ENCODE results near the gene DNAJC9.

Gene DNAJC9

DNA sequence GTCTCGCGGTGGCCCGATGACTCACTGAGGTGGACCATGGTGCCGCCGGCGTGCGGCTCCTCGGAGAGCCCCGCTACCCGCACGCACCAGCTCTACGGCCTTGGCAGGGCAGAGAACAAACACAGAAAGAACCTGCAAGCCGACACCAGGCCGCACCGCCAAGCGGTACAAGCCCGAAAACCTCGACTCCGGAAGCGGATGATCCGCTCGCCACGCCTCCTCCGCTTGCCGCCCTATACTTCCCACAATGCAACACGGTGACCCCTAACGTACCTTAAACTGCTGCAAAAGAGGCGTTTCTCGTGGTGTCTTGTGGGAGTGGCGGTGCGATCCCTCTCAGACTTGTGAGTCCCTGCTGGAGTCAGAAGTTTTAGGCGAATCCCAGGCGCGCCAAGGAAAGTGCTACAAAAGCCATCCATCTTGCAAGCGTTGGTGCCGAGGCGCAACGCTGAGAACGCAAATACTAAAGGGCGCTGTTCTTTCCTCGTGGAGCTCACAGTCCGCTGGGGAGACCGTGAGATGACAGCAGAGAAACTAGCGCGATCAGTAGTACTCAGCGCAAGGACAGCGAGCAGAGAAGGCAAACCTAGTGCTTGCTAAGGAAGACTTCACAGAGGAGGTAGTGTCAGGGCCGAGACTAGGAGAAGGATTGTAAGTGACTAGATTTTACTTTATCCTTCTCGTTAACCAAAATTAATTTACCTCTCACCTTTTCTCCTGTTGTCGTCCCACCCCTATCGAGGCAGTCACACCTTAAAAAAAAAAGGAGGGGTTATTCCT is 5.6 kb upstream of the DNAJC9 start, which contains the start of gene MRPS16:
MRPS16 (minus strand) TSS at position 200 of the 780 bp plus-strand sequence; CDS start at position 38, 162 bp downstream.
- no peaks in the 10 kb centered on the region for H3K9me2 ChIP-seq (ENCODE audit: low read depth, low read length)
- H2AFZ ChIP-seq (ENCODE audit: low read length) = no peak within 1 kb of the TSS
- H3K9ac ChIP-seq (ENCODE audit: low read length) = peak within 1 kb of the TSS; percentile 97
- peaks cover 27% of the 10 kb centered on the region for H3K79me2 ChIP-seq (ENCODE audit: insufficient read depth, low read length)
- no peaks in the 10 kb centered on the region; the same call in 1 of the 2 replicates for H3F3A ChIP-seq (ENCODE audit: insufficient read depth, low read length)
- no peak for TF ChIP-seq EZH2 (IDR thresholded peaks at IDR 0.05; ENCODE audit: borderline replicate concordance, low read length)
- TF ChIP-seq, protein P1, sequence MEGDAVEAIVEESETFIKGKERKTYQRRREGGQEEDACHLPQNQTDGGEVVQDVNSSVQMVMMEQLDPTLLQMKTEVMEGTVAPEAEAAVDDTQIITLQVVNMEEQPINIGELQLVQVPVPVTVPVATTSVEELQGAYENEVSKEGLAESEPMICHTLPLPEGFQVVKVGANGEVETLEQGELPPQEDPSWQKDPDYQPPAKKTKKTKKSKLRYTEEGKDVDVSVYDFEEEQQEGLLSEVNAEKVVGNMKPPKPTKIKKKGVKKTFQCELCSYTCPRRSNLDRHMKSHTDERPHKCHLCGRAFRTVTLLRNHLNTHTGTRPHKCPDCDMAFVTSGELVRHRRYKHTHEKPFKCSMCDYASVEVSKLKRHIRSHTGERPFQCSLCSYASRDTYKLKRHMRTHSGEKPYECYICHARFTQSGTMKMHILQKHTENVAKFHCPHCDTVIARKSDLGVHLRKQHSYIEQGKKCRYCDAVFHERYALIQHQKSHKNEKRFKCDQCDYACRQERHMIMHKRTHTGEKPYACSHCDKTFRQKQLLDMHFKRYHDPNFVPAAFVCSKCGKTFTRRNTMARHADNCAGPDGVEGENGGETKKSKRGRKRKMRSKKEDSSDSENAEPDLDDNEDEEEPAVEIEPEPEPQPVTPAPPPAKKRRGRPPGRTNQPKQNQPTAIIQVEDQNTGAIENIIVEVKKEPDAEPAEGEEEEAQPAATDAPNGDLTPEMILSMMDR (IDR thresholded peaks at IDR 0.05; ENCODE audit: low read length) = no peak
- H3K27ac ChIP-seq (ENCODE audit: low read depth, low read length, poor library complexity, severe bottlenecking) = peak within 1 kb of the TSS; percentile 76
- peaks cover 51% of the 10 kb centered on the region for H3K4me1 ChIP-seq (ENCODE audit: insufficient read depth, low read length, severe bottlenecking)
- H3K4me3 ChIP-seq (ENCODE audit: low read depth, low read length, poor library complexity, severe bottlenecking) = peak within 1 kb of the TSS; percentile 89
- H3K36me3 ChIP-seq (ENCODE audit: insufficient read depth, low read length) = peaks cover 38% of the 10 kb centered on the region; the same call in 1 of the 2 replicates
- H3K4me2 ChIP-seq (ENCODE audit: low read length) = peak within 1 kb of the TSS; percentile 100
- H4K20me1 ChIP-seq (ENCODE audit: insufficient read depth, low read length) = no peaks in the 10 kb centered on the region
- H3K27me3 ChIP-seq (ENCODE audit: insufficient read depth, low read length) = no peaks in the 10 kb centered on the region
- no peaks in the 10 kb centered on the region for H3K9me3 ChIP-seq (ENCODE audit: low read length)

DNA sequence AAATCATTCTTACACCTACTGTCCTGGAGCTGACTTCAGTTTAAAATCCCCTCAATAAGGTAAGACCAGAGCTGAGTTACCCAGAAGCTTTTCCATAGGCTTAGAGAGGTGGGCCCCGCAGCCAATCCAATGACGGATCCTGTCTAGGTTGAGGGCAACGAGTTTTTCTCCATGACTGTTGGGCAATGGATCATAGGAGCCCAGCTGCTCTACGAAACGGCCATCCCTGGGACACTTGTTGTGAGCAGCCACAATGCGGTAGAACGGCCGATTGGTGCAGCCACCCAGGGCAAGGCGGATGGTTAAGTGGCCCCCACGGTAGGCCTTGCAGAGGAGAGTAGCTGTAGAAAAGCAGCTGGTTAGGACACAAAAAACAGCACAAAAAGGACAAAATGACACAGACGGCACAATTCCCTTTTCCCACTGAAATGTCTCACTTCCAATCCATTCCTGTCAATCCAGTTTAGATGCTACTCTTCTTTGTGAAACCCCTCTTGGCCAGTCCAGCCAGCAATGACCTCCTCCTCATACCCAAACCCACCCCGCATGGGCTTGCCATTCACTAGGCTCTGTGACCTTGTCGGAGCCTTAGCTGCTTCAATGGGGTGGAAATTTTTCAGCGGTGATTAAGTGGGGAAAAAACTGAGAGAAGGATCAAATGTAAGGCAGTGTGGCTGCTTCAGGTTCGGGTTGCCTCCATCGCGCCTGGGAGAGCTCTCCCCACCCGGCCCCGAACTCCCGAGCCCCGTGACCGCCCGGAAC is 4.8 kb upstream of the DNAJC9 start:
- no peak overlapping the region for H2AFZ ChIP-seq (ENCODE audit: low read length)
- TF ChIP-seq, protein P1 (IDR thresholded peaks at IDR 0.05; ENCODE audit: low read length) = no peak
- TF ChIP-seq EZH2 (IDR thresholded peaks at IDR 0.05; ENCODE audit: borderline replicate concordance, low read length) = no peak
- peak overlapping the region; percentile 76 for H3K27ac ChIP-seq (ENCODE audit: low read depth, low read length, poor library complexity, severe bottlenecking)
- peaks cover 27% of the 10 kb centered on the region for H3K79me2 ChIP-seq (ENCODE audit: insufficient read depth, low read length)
- peaks cover 55% of the 10 kb centered on the region for H3K4me1 ChIP-seq (ENCODE audit: insufficient read depth, low read length, severe bottlenecking)
- H3K27me3 ChIP-seq (ENCODE audit: insufficient read depth, low read length) = no peaks in the 10 kb centered on the region
- H3K9me2 ChIP-seq (ENCODE audit: low read depth, low read length) = no peaks in the 10 kb centered on the region
- peak overlapping the region; percentile 97 for H3K9ac ChIP-seq (ENCODE audit: low read length)
- H3K4me2 ChIP-seq (ENCODE audit: low read length) = peak overlapping the region; percentile 100
- H3K4me3 ChIP-seq (ENCODE audit: low read depth, low read length, poor library complexity, severe bottlenecking) = peak overlapping the region; percentile 89
- H3K9me3 ChIP-seq (ENCODE audit: low read length) = no peaks in the 10 kb centered on the region
- no peaks in the 10 kb centered on the region; the same call in 1 of the 2 replicates for H3F3A ChIP-seq (ENCODE audit: insufficient read depth, low read length)
- H3K36me3 ChIP-seq (ENCODE audit: insufficient read depth, low read length) = peaks cover 41% of the 10 kb centered on the region; the same call in 1 of the 2 replicates
- no peaks in the 10 kb centered on the region for H4K20me1 ChIP-seq (ENCODE audit: insufficient read depth, low read length)

- peak overlapping the region; percentile 96 for H3K4me2 ChIP-seq (ENCODE audit: low read length)
- H3K9me2 ChIP-seq (ENCODE audit: low read depth, low read length) = no peaks in the 10 kb centered on the region
- peak overlapping the region; percentile 97 for H3K9ac ChIP-seq (ENCODE audit: low read length)
- no peaks in the 10 kb centered on the region; the same call in 1 of the 2 replicates for H3F3A ChIP-seq (ENCODE audit: insufficient read depth, low read length)
- H3K4me3 ChIP-seq (ENCODE audit: low read depth, low read length, poor library complexity, severe bottlenecking) = peak overlapping the region; percentile 94
- H3K27me3 ChIP-seq (ENCODE audit: insufficient read depth, low read length) = no peaks in the 10 kb centered on the region
- H4K20me1 ChIP-seq (ENCODE audit: insufficient read depth, low read length) = no peaks in the 10 kb centered on the region
- H2AFZ ChIP-seq (ENCODE audit: low read length) = no peak overlapping the region
- peak overlapping the region; percentile 83 for H3K27ac ChIP-seq (ENCODE audit: low read depth, low read length, poor library complexity, severe bottlenecking)
- peaks cover 50% of the 10 kb centered on the region for H3K79me2 ChIP-seq (ENCODE audit: insufficient read depth, low read length)
- peaks cover 67% of the 10 kb centered on the region for H3K4me1 ChIP-seq (ENCODE audit: insufficient read depth, low read length, severe bottlenecking)
- TF ChIP-seq, protein P1 (IDR thresholded peaks at IDR 0.05; ENCODE audit: low read length) = no peak
- no peak for TF ChIP-seq EZH2 (IDR thresholded peaks at IDR 0.05; ENCODE audit: borderline replicate concordance, low read length)
- peaks cover 74% of the 10 kb centered on the region for H3K36me3 ChIP-seq (ENCODE audit: insufficient read depth, low read length)
- H3K9me3 ChIP-seq (ENCODE audit: low read length) = no peaks in the 10 kb centered on the region
These were observed 1.2 kb upstream of the DNAJC9 start for GRCh38 chr10:73248259-73248724.
